Measurements from ENCODE around the gene FCHSD2. TPM values are rescaled to one million over a fixed set of nuclear protein-coding genes. Genes with fewer than 3 reads are reported as not detected.

Gene FCHSD2
- polyA plus RNA-seq, 2 of the 4 experiments (the other 2 are of a cell fraction) = 10.5 to 19.0 TPM

- TF ChIP-seq FOXS1 (CRISPR knock-in tag; IDR thresholded peaks at IDR 0.05) (no peak), USF2 (IDR thresholded peaks at IDR 0.05) (no peak), CTCF (IDR thresholded peaks at IDR 0.05) (no peak), ZFP36 (IDR thresholded peaks at IDR 0.05; ENCODE audit: borderline replicate concordance, partially characterized antibody) (no peak)
Measured at GRCh38 chr11:73013021-73013420, 129.1 kb downstream of the FCHSD2 start (continued).

- FAIRE-seq (no peak), DNase-seq (ENCODE audit: low read depth in 1 of 2, low spot score in 1 of 2) (no peak), ATAC-seq (no peak)
- ChIA-PET POLR2A (no interaction called here), CTCF (no interaction called here)
- Histone ChIP-seq H3K4me3 (no peak overlapping the region), H3K9me3 (peaks cover 12% of the 10 kb centered on the region; the same call in 2 of the 3 replicates), H3K4me1 (no peaks in the 10 kb centered on the region; the same call in 2 of the 3 replicates), H3K4me2 (no peak overlapping the region), H3K27ac (no peak overlapping the region)
- WGBS (ENCODE audit: missing lambda C conversion rate) = 58% methylated on average over 2 of the region's 2 CpGs
- no peak for TF ChIP-seq PBX3 (IDR thresholded peaks at IDR 0.05)
- no peak for TF ChIP-seq CTCF (IDR thresholded peaks at IDR 0.05)
- TF ChIP-seq ESRRA (IDR thresholded peaks at IDR 0.05; ENCODE audit: borderline replicate concordance, low read length) = no peak
- no peak for TF ChIP-seq RCOR1 (IDR thresholded peaks at IDR 0.05; ENCODE audit: low read depth, low read length)
- no peak for TF ChIP-seq EHF (CRISPR knock-in tag; IDR thresholded peaks at IDR 0.05)
- no peak for TF ChIP-seq CHD4 (IDR thresholded peaks at IDR 0.05; ENCODE audit: borderline replicate concordance)
- TF ChIP-seq JUN (IDR thresholded peaks at IDR 0.05) = no peak
- no peak for TF ChIP-seq ZSCAN20 (CRISPR knock-in tag; IDR thresholded peaks at IDR 0.05)
- no peak for TF ChIP-seq MAFK (IDR thresholded peaks at IDR 0.05; ENCODE audit: partially characterized antibody)
- TF ChIP-seq HMGXB4 (CRISPR knock-in tag; IDR thresholded peaks at IDR 0.05; ENCODE audit: borderline replicate concordance) = no peak
- TF ChIP-seq POLR2A (IDR thresholded peaks at IDR 0.05; ENCODE audit: low read length) = no peak
- TF ChIP-seq USF2 (IDR thresholded peaks at IDR 0.05) = no peak
- no peak for TF ChIP-seq SREBF2 (IDR thresholded peaks at IDR 0.05)
- TF ChIP-seq KDM5A (IDR thresholded peaks at IDR 0.05) = no peak
- no peak for TF ChIP-seq EHMT2 (IDR thresholded peaks at IDR 0.05; ENCODE audit: low read depth)
- TF ChIP-seq PHF8 (IDR thresholded peaks at IDR 0.05; ENCODE audit: borderline replicate concordance, low read depth) = no peak
- no peak for TF ChIP-seq CHD2 (IDR thresholded peaks at IDR 0.05; ENCODE audit: low read length, partially characterized antibody)
- TF ChIP-seq KDM1A (IDR thresholded peaks at IDR 0.05; ENCODE audit: low read depth) = no peak
Measured at GRCh38 chr11:73012121-73012863, 129.8 kb downstream of the FCHSD2 start.
